NCI-H2107 treated with DMSO at 0.1 percent for 48 hours (cell line): Measurements from ENCODE around the gene TTC3.
A peak's percentile ranks its signal among the peaks of the same experiment; 100 is the strongest.
"Not testable (repeated sequence)": the region's sequence is repeated elsewhere in the genome, so short reads cannot be mapped to it uniquely, and the experiment has no call there.

Experiments
- DNase-seq: peaks from one replicate; lab custom pipeline; 2025; ENCODE audit not compliant: unreplicated experiment; lab: John Stamatoyannopoulos, UW

Gene TTC3, protein sequence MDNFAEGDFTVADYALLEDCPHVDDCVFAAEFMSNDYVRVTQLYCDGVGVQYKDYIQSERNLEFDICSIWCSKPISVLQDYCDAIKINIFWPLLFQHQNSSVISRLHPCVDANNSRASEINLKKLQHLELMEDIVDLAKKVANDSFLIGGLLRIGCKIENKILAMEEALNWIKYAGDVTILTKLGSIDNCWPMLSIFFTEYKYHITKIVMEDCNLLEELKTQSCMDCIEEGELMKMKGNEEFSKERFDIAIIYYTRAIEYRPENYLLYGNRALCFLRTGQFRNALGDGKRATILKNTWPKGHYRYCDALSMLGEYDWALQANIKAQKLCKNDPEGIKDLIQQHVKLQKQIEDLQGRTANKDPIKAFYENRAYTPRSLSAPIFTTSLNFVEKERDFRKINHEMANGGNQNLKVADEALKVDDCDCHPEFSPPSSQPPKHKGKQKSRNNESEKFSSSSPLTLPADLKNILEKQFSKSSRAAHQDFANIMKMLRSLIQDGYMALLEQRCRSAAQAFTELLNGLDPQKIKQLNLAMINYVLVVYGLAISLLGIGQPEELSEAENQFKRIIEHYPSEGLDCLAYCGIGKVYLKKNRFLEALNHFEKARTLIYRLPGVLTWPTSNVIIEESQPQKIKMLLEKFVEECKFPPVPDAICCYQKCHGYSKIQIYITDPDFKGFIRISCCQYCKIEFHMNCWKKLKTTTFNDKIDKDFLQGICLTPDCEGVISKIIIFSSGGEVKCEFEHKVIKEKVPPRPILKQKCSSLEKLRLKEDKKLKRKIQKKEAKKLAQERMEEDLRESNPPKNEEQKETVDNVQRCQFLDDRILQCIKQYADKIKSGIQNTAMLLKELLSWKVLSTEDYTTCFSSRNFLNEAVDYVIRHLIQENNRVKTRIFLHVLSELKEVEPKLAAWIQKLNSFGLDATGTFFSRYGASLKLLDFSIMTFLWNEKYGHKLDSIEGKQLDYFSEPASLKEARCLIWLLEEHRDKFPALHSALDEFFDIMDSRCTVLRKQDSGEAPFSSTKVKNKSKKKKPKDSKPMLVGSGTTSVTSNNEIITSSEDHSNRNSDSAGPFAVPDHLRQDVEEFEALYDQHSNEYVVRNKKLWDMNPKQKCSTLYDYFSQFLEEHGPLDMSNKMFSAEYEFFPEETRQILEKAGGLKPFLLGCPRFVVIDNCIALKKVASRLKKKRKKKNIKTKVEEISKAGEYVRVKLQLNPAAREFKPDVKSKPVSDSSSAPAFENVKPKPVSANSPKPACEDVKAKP (N-terminal part only)

DNA sequence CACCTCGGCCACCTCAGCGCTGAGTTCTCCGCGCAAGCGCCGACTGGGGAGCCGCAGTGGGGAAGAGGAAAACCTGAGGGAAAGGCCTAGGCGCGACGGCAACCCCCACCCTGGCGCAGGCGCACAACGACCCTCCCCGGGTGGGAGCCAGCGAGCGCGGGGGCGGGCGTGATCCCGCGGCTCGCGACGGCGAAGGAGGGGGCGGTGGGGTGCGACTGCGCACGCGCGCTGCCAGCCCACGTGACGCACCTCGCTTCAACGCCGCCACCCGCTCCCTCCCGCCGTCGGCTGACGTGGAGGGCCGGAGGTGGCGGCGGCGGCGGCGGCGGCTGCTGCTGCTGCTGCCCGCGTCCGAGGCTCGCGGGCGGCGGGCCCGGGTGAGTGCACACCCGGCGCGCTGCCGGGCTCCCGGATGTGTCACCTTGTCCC is at the start of gene TTC3, which contains the start of gene PIGP:
TSS of gene TTC3 (plus strand) at position 267 of the 429 bp plus-strand sequence. CDS start 14,004 bp downstream, outside the sequence.
TSS of gene PIGP (minus strand) at position 84 of the 429 bp plus-strand sequence. CDS start 556 bp downstream, outside the sequence.
- DNase-seq: peak; percentile 81

DNA sequence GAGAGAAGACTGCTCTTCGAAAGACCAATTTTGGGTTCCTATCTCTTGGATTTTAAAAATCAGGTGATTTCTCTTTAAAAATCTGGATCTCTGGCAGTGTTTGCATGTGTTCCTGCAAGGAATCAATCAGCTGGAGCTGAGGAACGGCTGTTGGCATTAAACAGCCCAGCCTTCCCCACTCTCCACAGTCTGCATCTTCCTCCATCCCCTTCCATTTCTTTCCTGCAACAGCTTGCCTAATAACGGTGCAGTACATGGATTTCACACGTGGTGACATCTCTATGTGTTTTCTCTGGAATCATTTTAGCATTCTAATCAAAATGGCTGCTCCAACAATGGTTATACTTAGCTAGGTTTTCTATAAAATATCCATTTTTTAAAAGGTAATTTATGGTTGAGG is 46.6 kb upstream of the TTC3 start:
- no peak for DNase-seq

DNA sequence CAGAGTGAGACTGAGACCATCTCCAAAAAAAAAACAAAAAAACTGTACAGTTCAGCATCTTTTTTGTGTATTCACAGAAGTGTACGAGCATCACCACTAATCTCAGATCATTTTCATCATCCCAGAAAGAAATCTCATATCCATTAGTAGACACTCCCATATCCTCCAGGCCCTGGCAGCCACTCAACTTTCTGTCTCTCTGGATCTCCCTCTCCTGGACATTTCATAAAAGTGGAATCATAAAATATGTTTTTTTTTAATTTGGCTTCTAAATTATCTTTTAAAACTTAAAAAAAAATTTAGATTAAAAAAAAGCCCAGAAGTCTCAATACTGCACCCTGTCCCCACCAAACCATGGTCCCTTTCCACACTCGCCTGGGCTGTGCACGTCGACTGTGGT is 44.5 kb upstream of the TTC3 start:
- no peak for DNase-seq

DNA sequence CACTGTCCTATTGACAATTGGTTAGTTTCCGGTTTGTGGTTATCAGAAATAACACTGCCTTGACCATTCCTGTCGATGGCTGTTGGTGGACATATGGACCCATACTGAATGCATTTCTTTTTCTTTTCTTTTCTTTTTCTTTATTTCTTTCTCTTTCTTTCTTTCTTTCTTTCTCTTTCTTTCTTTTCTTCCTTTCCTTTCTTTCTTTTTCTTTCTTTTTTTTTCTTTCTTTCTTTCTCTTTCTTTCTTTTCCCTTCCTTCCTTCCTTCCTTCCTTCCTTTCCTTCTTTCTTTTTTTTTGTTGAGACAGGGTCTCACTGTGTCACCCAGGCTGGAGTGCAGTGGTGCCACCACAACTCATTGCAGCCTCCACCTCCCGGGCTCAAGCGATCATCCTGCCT is 42.2 kb upstream of the TTC3 start:
- DNase-seq: no peak

DNA sequence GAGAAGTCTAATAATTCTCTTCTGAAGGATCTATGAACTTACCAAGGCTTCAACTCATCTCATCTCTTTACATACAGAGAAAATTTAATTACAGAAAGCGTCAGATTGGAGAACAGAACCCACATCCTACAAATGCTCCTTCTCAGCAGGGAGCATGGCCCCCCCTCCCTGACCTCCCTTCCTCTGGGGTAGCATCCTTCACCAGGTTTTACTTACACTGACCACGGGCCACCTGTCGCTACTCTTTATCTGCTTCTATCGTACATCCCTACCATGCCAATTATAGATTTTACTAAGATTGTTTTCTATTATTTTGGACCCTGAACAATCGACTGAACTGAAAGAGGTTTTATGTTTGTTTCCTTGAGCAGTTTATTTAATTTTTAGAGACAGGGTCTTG is 40.8 kb upstream of the TTC3 start:
- no peak for DNase-seq

DNA sequence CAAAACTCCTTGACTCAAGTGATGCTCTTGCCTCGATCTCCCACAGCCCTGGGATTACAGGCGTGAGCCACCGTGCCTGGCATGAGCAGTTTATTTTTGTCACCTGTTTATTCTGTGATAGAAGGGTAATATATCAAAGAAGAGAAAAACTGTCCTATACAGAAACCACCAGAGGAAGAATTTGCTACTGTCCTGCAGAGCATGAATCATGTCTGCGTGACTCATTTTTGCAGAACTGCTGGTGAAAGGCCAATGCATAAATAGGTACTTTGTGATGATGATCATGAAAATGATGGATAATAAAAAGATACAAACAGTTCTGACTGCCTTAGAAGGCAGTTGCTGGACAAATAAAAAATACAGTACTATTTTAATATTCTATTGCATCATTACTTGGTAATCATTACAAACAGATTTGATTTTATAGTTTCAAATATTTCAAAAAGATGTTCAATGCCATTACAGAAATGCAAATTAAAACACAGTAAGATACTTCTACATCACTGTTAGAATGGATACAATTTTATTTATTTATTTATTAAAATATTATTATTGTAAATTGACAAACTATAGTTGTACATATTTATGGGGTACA is 40.1 kb upstream of the TTC3 start:
- DNase-seq: no peak

DNA sequence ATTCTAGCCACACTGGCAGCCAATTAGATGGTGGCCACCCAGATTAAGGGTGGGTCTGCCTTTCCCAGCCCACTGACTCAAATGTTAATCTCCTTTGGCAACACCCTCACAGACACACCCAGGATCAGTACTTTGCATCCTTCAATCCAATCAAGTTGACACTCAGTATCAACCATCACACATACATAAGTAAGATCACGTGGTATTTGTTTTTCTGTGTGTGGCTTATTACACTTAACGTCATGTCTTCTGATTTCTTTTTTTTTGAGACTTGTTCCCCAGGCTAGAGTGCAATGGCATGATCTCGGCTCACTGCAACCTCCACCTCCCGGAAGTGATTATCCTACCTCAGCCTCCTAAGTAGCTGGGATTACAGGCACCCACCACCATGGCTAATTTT is 38.7 kb upstream of the TTC3 start:
- DNase-seq: not testable (repeated sequence)

DNA sequence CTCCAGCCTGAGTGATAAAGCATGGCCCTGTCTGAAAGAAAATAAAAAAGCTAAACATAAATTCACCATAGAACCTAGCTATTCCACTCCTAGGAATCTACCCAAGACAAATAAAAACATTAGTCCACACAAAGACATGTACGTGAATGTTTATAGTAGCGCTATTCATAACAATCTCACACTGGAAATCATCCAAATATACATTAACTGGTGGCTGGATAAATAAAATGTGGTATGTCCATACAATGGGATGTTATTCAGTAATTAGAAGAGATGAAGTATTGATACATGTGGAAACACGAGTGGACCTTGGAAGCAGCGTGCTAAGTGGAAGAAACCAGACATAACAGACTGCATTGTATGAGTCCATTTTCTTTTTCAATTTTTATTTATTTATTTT is 36.9 kb upstream of the TTC3 start:
- no peak for DNase-seq

DNA sequence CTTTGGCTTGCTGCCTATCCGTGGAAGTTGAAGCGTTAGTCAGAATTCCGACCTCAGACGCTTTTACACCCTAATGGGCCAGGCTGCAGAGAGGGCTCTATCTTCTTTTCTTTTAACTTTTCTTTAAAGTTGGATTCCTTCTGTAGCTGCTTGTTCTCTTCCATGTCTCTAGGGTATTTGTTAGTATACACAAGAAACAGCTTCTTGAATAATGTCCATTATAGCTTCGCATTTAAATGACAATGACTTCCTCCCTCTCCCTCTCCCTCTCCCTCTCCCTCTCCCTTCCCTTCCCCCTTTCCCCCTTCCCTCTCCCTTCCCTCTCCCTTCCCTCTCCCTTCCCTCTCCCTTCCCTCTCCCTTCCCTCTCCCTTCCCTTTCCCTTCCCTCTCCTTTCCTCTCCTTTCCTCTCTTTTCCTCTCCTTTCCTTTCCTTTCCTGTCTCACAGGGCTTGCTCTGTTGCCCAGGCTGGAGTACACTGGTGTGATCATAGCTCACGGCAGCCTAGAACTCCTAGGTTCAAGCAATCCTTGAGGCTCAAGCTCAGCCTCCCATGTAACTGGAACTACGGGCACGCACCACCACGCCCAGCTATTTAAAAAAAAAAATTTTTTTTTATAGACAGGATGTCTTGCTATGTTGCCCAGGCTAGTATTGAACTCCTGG is 33.5 kb upstream of the TTC3 start:
- DNase-seq: no peak

DNA sequence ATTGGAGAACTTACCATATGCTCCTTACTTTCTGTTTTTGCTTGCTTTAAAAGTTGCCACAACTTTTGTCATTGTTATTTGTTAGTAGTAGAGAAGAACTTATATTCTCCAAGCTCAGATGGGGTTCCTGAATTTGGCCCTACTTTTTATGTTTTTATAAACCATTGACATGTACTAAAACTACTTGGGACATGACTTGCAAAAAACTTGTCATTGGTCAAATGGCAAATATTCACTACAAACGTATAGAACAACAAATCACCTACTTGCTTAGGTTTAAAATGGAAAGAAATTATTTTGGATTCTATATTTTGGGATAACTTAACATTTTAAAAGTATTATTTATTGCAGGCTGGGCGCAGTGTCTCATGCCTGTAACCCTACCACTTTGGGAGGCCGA is 32.8 kb upstream of the TTC3 start:
- no peak for DNase-seq

DNA sequence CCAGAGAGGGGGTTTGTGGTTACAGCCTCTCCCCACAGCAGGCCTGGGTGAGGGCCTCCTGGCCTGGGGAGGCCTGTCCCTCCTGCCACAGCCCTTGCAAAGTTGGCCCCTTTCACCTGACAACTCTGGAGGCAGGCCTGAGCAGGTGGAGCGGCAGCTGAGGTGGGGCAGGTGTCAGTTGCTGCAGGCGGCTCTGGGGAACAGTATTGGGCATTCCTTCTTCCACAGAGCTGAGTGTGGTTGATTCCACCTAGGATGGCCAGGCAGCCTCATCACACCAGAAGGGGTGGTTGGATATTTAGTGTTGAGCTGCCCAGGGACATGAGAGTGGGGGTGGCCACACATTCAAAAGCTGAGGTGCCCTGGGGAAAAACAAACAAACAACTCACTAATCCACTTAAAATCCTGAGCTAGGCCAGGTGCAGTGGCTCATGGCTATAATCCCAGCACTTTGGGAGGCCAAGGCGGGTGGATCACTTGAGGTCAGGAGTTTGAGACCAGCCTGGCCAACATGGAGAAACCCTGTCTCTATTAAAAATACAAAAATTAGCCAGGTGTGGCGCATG is 31.3 kb upstream of the TTC3 start:
- DNase-seq: peak; percentile 94

DNA sequence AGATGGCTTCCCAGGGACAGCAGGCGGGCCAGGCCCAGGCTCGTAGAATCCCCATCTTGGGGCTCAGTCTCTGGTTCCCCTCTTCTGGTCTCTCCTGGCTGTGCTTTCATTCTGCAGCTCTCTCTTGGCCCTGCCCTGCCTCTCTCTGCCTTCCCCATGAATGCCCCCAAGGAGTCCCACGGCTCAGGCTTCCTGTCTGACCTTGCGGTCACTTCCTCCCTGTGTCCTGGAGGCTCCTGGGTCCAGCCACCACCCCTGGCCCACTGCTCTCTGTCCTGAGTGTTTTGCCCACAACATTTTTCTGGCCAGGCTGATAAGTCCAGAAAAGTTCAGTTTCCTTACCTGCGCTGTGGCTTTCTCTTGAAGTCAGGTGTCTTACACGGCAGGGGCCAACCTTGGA is 29.2 kb upstream of the TTC3 start:
- no peak for DNase-seq

DNA sequence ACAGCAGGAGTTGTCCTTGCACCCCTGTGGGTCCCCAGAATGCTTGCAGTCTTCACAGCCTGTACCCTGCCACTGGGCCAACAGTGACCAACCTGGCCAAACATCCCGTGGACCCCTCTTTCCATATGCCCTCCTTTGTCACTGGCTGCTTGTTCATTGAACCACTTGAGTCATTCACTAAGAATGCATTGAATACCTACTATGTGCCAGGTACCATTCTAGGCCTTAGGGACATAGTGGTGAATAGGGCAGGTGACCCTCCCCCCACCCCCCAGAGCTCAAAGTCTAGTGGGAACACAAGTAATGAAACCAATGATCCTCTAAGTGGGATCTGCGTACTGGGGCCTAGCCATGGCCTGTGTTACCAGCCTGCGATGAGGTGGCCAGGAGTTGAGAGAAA is 28.4 kb upstream of the TTC3 start:
- DNase-seq: no peak

DNA sequence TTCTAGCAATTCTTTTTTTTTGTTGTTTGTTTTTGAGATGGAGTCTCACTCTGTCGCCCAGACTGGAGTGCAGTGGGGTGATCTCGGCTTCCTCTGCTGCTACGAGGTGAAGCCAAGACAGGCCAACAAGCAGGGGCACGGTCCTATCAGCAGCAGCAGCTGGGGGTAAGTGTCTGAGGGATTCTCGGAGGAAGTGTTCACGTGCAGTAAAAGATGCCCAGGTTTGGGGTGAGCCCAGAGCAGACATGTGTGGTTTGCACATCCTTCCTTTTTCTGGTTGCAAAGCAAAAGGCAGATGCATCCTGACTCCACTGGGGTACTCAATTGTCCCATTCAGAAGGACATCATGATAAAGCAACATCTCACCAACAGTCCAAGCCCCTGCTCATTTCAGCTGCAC is 27.9 kb upstream of the TTC3 start:
- DNase-seq: no peak

DNA sequence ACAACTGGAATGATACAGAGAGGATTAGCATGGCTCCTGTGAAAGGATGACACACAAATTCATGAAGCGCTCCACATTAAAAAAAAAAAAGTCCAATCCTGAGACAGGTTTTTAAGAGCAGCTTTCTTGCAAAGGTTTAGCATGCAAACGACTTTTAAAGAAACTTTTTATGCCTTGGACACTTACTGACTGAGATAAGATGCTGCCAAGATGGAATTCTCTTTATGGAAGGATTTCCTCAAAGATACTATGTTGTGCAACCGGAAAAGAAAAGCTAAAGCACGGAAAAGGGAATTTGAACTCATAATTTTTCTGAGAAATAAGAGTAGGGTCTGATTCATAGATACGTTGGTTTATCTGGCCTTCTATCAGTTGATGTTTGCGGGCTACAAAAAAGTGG is 27.5 kb upstream of the TTC3 start:
- no peak for DNase-seq

DNA sequence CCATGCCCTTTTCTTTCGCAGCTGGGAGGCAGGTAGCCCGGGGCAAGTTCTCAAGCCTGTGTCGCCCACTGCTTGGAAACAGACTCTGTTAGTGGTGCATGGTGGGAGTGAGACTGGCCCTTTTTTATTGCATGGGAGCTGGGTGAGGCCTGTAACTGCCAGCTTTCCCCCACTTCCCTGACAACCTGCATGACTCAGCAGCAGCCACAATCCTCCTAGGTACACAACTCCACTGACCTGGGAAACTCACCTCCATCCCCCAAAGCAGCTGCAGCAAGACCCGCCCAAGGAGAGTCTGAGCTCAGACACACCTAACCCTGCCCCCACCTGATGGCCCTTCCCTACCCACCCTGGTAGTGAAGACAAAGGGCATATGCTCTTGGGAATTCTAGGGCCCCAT is 26.0 kb upstream of the TTC3 start:
- peak; percentile 99 for DNase-seq

DNA sequence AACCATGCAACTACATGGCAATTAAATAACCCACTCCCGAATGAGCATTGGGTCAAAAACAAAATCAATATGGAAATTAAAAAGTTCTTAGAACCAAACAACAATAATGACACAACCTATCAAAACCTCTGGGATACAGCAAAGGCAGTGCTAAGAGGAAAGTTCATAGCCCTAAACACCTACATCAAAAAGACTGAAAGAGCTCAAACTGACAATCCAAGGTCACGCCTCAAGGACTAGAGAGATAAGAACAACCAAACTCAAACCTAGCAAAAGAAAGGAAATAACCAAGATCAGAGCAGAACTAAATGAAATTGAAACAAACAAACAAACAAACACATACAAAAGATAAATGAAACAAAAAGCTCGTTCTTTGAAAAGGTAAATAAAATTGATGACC is 23.3 kb upstream of the TTC3 start:
- DNase-seq: not testable (repeated sequence)

DNA sequence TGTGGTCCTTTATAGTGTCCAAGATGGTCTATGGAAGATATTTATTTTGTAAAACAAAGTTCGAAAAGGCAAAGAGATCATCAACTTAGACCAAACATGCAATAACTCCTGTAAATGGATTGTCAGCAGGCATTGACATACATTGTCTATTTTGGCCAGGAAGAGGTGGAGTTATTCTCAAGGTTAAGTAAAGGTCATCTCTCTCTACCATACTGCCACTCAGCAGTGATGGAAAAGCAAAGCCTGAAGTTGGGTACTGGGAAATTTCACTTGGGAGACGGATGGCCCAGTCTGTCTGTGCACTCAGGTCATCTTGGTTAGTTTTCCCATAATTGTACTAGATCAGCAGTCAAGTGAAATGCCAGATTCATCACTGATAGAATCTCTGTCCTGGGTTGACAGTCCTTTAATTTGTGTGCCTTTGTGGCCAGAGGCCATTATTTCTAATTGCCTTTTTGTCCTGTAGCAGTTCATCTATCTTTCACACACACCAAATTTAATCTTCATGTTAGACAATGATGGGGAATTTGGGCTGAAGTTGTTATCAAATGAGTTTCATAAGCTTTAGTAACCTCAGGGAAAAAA is 17.7 kb upstream of the TTC3 start:
- no peak for DNase-seq

DNA sequence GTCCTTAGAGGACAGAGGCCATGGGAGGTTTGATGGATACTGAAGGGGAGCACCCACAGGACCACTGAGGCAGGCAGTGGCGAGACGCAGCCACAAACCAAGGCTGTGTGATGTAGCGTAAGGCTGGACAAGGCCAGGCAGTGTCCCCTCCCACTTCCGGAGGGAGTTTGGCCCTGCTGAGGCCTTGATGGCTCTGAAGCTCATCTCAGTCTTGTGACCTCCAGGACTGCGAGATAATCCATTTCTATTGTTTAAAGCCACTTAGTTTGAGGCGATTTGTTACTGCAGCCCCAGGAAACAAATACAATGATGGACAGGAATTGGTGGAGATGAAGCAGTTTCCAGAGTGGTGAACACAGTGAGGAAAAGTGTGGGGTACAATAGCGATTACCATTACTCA is 15.4 kb upstream of the TTC3 start:
- DNase-seq: no peak

DNA sequence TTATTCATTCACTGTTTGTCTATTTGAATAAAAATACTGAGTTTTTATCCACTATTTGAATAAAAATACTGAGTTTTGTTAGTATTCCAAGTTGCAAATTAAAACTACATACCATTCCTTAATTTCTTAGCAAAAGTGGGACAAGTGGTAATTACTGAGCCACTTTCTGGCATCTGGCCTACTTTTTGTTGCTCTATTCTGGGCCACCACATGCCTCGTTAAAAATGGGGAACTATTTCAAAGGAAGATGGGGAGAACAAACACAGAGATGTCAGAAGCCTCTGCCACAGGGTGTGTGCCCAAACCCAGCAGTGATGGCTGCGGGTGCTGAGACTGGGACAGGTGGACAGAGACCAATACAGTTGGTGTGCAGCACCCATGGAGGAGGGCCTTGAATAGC is 14.8 kb upstream of the TTC3 start:
- no peak for DNase-seq
